HG03060 (cell line): ENCODE results near the gene TSNAXIP1.

Experiments used
- ATAC-seq: cut with Tn5 transposase; IDR thresholded peaks from one replicate; pipeline ENCODE4 v1.9.1; 2021; ENCODE audit warnings: low read depth, moderate number of reproducible peaks; ENCODE audit not compliant: unreplicated experiment

TSNAXIP1 gene

DNA sequence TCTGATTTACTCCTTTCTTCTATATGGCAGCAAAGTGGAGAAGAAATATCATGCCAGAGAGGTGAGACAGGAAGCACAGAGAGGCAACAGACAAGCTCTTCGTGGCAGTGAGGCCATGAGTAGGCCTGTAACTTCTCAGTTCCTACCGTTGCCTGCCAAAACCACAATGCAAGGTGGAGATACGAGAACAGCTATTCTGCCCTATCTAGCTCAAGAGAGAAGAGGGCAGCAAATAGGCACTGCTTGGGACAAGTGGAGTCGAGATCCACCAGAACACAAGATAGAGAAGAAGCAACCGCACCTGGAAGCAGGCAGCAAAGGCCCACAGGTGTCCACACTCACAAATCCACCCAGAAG lies 25.1 kb upstream of the TSNAXIP1 start:
- ATAC-seq: no peak

DNA sequence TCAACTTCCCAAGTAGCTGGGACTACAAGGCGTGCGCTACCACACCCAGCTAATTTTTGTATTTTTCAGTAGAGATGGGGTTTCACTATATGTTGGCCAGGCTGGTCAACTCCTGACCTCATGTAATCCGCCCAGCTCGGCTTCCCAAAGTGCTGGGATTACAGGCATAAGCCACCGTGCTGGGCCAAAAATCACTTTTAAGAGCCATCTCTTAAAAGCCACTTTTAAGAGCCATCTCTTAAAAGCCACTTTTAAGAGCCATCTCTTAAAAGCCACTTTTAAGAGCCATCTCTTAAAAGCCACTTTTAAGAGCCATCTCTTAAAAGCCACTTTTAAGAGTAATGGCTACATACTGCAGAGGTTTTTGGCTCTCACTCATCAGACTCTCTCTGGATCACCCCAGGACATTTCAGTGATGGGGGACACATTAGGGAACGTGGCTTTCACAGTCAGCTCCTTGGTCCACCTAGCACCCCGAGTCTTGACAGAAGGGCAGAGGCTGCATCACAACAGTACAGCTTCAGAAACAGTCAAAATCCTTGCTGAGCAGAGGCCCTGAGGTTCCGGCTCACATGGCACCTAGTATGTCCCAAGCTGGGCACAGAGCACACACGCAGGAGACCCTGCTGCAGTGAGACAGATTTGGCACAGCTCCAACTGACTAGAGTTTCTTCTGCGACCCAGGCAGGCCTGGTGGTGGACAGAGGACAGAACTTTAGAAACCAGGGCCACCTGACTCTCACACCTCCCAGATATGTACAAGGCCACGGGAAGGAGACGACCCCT lies 23.9 kb upstream of the TSNAXIP1 start:
- no peak for ATAC-seq

DNA sequence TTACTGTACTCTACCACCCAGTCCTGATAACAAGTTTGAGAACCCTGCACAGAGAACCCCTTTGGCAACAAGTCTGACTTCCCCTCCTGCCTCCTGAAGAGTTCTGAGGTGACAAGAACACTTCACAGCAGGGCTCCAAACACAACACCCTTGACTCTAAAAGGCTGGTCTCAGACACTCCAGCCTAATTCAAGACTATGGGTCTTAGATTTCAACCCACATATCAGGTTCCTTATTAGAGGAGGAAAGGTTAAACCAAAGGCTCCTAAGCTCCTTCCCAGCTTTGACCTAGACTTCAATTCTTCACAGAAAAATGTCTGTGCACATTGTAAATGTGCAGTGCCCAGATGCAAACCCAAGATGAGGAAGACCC lies 23.4 kb upstream of the TSNAXIP1 start:
- ATAC-seq: no peak

DNA sequence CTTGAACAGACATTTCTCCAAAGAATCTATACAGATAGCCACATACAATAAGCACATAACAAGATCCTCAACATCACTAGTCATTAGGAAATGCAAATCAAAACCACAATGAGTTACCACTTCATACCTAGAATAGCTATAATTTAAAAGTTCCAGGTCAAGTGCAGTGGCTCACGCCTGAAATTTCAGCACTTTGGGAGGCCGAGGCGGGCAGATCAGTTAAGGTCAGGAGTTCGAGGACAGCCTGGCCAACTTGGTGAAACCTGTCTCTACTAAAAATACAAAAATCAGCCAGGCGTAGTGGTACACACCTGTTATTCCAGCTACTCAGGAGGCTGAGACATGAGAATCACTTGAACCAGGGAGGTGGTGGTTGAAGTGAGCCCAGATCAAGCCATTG lies 20.2 kb upstream of the TSNAXIP1 start:
- no peak for ATAC-seq

DNA sequence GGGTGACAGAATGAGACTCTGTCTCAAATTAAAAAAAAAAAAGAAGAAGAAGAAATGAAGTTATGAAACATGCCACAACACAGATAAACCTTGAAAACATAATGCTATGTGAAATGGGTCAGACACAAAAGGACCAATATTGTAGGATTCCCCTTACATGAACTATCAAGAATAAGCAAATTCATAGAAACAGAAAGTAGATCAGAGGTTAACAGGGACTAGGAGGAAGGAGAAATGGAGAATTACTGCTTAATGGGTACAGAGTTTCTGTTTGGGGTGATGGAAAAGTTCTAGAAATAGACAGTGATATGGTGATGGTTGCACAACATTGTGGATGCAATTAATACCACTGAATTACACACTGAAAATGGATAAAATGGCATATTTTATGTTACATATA lies 16.6 kb upstream of the TSNAXIP1 start:
- no peak for ATAC-seq

DNA sequence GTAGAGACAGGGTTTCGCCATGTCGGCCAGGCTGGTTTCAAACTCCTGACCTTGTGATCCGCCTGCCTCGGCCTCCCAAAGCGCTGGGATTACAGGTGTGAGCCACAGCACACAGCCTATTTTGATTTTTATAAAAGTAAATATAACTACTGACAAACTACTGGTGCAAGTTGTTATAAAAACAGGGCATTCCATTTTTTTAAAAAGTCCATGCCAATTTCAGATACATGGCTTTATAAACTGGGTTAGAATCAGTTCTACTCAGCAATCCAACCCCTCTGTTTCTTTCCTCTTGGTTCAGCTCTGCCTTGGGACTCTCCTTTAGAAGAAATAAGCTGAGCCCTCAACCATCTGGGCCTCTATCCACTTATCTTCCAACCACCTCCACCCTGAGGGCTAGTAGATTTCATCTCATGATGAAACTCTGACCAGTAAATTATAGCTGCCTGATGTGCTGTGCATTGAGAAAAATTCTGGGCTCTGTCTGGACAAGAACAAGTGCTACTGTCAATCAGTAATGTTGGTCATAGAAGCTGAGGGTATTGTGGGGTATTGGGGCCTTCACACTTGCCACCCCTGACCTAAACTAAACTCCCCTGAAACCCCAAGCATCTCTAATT lies 10.5 kb upstream of the TSNAXIP1 start:
- ATAC-seq: no peak

DNA sequence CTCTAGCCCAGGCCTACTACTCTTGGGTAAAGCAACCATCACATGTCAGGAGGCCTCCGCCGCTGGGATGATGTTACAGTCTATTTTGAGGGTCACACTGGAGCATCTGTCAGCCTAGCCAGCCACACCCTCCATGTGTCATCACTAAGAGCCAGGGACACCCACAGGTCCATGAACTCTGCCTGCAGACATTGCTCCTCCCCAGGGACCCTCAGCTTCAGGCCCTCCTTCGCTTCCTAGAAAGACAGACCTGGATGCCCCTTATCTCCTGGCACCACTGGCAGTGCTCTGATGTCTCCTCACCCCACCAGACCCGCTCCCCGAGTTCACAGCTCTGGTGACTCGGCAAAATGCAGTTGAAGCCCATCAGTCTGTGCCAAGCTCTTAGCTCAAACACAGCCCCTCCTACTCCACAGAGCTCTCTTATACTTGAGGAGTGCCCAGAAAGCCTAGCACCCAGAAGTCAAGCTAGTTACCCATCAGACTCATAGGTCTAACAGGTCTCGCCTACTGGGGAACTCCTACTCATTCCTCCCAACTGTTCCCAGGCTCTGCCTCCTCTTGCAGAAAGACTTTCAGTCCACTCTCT lies 6.3 kb upstream of the TSNAXIP1 start:
- no peak for ATAC-seq

DNA sequence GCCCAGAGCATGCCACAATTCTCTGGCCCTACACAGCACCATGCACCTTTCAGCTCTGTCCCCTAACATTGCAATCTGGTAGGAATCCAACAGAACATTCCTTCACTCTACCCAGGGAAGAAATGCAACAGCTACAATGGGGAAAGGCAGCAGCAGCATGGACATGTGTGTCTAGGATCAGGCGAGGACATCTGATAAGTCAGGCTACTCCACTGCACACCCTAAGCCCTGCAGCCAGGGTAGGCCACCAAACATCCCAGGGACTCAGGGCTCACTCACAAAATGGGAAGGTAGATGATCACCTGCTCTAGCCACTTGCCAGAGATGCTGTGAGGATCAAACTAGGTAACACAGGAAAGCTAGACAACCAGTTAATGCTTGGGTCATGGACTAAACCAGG lies 5.4 kb upstream of the TSNAXIP1 start:
- no peak for ATAC-seq

DNA sequence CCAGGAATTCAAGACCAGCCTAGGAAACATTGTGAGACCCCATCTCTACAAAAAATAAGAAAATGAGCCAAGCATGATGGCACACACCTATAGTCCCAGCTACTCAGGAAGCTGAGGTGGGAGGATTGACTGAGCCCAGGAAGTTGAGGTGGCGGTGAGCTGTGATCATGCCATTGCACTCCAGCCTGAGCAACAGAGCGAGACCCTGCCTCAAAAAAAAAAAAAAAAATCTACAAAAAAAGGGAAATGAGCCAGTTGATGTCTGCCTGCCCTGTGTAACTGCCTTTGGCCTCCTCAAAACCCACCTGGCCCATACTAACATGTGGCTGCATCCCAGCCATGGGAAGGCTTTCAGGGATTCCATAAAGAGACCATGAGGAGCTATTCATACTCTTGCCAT lies 4.8 kb upstream of the TSNAXIP1 start:
- ATAC-seq: no peak

DNA sequence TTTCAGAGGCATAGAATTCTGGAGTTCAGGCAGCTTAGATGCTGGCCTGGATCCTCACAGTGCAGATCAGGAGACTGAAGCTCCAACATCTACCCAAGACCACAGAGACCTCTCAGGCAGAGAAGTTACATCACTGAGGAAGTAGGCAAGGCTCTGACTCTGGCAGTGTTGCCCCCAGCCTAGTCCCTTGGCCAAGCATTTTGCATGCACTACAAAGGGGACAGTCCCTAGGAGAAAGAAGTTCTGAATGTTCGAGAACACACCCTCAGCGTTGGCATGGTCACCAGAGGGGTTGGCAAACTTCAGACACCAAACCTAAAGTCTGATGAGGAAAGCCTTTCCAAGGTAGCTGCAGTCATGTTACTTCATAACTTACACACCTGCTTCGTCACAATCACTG lies 2.8 kb upstream of the TSNAXIP1 start:
- no peak for ATAC-seq

DNA sequence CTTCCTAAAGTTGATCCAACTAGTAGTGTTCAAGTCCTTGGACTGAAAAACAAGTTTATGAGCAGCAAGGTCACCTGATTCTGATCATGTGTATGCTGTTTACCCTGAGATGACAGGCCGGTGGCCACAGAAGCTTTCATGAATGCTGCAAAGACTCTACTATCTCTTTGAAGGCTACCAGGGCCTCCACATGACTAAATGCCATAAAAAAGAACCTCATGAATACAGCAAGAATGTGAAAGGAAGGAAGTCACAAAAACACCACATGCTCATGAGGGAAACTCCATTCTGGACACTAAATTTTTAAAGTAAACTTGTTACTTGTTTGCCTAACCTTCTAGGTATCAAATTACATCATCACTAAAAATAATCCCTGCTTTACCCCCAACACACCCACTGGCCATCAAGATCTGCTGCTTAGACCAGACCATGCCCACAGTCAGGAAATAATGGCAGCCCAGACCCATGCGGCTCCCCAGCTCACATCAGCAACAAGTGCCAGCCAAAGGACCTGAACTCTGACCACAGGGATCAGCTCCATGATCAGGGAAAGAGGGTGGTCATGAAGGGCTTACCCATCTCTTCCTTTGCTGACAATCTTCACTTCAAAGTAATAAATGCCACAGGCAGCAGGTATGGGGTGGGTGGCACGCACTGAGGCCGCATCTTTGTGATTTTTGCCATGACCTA lies 1.7 kb upstream of the TSNAXIP1 start:
- no peak for ATAC-seq

DNA sequence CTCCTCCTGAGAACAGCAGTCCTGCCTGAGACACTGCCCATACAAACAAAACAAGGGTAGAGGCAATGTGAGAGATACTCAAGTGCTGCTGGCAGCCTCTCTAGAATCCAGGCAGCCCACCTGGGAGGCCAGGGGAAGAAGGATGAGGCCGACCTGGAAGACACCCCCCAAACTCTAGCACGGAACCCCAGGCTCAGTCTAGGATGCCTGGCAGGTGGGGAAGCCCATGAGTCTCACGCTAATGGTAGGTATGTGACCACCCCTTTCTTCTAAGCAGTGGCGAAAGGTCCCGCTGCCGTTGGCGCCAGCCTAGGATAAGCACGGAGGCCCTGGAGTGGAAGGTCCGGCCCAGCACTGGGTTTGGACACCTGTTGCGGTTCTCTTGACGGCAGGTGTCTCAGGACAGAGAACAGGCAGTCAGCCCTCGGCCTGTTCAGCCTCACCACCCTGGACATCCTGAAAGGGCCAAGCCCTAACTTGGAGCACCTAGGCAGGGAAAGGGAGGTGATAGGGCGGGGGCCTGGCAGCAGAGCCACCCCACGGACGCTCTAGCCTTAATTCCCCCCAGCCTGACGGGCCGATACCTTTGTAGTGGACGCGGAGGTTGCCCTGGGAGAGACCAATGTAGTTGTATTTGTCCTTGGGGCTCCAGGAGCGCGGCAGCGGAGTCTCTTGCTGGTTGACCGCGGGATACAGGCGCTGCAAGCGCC lies 816 bp upstream of the TSNAXIP1 start:
- no peak for ATAC-seq

DNA sequence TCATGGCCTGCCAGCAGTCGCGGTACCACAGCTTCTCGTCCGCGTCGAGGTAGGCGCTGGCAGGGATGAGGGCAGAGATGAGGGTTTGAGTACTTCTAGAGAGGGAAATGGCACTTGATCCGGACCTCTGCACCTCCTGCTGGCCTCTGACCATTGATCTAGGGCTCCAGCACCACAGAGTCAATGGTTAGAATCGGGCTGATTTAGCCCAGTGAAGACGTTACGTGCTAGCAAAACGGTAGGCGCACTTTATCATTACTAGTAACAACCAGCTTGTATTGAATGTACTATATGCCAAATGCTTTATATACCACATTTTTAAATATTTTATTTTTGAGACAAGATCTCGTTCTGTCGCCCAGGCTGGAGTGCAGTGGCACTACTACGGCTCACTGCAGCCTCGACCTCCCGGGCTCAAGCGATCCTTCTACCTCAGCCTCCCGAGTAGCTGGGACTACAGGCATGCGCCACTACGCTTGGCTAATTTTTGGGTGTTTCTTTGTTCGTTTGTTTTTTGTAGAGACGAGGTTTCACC lies 526 bp downstream of the TSNAXIP1 start:
- no peak for ATAC-seq

DNA sequence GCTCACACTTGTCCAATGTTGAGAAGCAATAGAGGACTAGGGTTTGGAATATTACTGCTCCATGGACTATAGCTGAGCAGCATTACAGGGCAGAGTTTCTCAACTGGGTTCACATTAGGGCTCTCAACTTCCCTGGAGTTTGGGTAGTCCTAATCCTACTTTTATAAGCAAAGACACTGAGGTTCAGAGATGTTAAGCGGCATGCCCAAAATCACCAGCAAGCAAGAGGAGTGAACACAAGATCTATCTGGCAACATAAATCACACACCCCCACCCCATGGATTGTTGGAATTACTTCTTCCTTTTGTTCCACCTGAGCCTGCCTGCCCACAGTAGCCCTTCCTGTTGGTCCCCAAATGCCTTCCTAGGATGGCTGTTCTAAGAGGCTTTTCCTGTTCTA lies 5.2 kb downstream of the TSNAXIP1 start:
- ATAC-seq: no peak

DNA sequence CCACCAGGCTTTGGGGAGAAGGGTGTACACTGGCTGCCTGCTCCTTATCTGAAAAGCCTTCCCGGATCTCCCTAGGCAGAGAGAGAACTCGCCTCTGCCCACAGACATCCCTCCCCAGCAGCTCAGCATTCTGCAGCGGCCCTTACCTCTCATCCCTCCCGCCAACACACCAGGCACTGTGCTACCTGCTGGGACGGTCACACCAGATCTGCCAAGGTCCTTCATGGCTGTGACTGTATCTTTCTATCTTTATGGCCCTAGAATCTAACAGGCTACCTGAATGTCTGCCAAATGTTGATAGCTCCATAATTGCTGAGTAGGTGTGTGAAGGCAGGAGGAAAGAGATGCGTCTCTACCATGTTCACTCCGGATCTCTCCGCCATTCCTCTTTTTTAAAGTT lies 7.9 kb downstream of the TSNAXIP1 start:
- no peak for ATAC-seq

DNA sequence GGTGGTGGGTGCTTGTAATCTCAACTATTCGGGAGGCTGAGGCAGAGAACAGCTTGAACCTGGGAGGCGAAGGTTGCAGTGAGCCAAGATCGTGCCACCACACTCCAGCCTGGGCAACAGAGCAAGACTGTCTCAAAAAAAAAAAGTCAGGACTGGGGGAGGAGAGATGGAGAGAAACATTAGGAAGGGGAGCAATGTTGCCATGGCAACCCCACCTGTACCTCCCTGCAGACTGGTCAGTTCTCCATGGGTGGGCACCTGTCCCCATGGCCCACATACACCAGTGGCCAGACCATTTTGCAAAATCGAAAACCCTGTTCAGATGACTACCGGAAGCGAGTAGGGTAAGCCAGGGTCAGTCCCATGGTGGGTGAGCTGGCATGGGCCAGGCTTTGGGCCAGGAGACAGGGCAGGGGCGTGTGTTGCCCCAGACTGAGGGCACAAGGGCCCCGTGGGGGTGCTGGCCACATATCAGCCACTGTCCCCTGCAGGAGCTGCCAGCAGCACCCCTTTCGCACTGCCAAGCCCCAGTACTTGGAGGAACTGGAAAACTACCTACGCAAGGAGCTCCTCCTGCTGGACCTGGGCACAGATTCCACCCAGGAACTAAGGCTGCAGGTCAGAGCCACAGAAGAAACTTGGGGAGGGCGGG lies 14.0 kb downstream of the TSNAXIP1 start:
- no peak for ATAC-seq

DNA sequence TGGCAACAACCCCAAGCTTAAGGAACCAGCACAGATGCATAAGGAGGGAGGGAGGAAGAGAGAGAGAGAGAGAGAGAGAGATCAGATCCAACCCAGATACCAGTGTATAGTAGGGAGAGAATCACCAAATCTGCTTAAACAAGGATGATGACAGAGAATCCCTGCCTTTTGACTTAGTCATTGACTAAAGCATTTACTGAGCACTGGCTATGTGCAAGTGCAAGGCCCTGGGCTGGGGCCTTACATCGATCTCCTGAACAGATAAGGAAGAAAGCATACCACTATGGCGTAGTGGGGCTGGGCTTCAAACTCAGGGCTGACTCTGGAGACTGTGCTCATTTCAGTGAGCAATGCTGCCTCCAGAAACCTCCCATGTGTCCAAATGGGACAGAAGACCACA lies 15.8 kb downstream of the TSNAXIP1 start:
- ATAC-seq: no peak

DNA sequence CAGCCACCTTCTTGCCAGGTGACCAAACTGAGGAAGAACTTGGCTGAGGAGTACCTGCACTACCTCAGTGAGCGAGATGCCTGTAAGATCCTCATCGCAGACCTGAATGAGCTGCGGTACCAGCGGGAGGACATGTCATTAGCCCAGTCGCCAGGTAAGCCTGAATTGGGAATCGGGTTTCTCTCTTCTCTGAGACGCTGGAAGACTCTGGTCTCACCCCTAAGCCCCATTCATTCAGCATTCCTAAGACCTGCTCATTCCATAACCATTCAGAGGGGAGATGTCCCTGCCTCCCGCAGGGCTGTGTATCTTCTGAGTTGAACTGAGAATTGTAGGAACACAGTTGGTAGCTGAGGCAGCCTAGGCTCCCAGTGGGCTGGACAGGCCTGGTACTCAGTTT lies 18.4 kb downstream of the TSNAXIP1 start:
- ATAC-seq: no peak

DNA sequence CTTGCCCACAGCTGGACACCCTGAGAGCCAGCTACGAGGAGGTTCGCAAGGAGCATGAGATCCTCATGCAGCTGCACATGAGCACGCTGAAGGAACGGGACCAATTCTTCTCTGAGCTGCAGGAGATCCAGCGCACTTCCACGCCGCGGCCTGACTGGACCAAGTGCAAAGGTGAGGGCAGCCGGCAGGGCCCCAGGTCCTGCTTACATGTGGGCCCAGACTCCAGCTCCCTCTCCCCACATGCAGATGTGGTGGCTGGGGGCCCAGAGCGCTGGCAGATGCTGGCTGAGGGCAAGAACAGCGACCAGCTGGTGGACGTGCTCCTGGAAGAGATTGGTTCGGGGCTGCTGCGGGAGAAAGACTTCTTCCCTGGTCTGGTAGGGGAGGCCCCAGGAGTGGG lies 19.2 kb downstream of the TSNAXIP1 start:
- ATAC-seq: no peak

DNA sequence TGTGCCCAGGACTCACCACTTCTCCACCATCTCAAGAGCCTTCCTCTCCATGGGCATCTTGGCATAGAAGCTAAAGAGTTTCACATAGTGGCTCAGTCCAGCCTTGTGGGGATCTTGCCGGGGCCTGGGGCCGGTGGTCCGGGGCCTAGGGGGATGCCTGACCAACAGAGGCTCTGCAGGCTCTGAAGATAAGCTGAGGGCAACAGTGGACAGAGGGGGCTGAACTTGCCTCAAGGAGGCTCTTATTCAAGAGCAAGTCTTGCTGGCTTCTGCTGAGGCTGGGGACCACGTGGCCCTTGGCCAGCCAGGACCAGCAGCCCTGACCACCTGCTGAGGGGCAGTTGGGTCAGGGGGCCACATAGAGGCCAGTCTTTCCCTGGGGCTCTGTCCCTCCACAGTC lies 22.0 kb downstream of the TSNAXIP1 start:
- ATAC-seq: no peak
